Testis (tissue), 3 donors: Measurements from ENCODE around the gene PPP1R14D. TPM values are rescaled to one million over a fixed set of nuclear protein-coding genes. Genes with fewer than 3 reads are reported as not detected.

Experiments
- DNase-seq: peaks from one replicate; pipeline ENCODE4 v3.0.0-alpha.2; 2019
- H3K27ac ChIP-seq, 2 donors: fragments of 200-600 bp; sonication (generic); one replicate each; pipeline ENCODE4 v1.5.1; 2019
- H3K27me3 ChIP-seq: fragments of 200-600 bp; sonication (generic); one replicate; pipeline ENCODE4 v1.5.1; 2019
- H3K36me3 ChIP-seq: fragments of 200-600 bp; sonication (generic); one replicate; pipeline ENCODE4 v1.5.1; 2017; ENCODE audit warnings: low read depth; ENCODE audit errors: missing control alignments
- H3K4me1 ChIP-seq: fragments of 200-600 bp; sonication (generic); one replicate; pipeline ENCODE4 v1.5.1; 2019
- H3K4me3 ChIP-seq, 2 donors: fragments of 200-600 bp; sonication (generic); one replicate each; pipeline ENCODE4 v1.5.1; 2017 to 2019
- H3K9me3 ChIP-seq: fragments of 200-600 bp; sonication (generic); one replicate; pipeline ENCODE4 v1.5.1; 2017
- CTCF ChIP-seq, 3 experiments: fragments of 450-650 bp in 2 of 3; fragments of 200-600 bp in 1 of 3; sonication (generic) in 1 of 3; IDR thresholded peaks; one replicate each; pipeline ENCODE4 v1.5.1; 2016 to 2019; ENCODE audit warnings: antibody characterized with exemption in 3 of 3, mild to moderate bottlenecking in 2 of 3, moderate library complexity in 1 of 3
- POLR2A ChIP-seq: fragments of 450-650 bp; IDR thresholded peaks from one replicate; pipeline ENCODE4 v1.6.1; 2017; ENCODE audit warnings: antibody characterized with exemption, mild to moderate bottlenecking, moderate library complexity
- whole genome bisulfite sequencing, 2 donors: methylation state at CpG; one replicate each; pipeline ENCODE4 v1.1.5; 2018; 5-methylcytosine and 5-hydroxymethylcytosine counted together
- intact Hi-C: fragments of 100-400 bp; cut with DNase I; formaldehyde crosslinking; loops from one replicate; pipeline ENCODE4 v1.15.1; 2023; ENCODE audit warnings: low total_unique reads
- polyA plus RNA-seq: library from polyadenylated mRNA; stranded (reverse); fragments of 350-450 nt; fragmentation: Illumina TruSeq; extraction: RNeasy Lipid Tissue Mini Kit (QIAGEN cat#74804); gene quantifications from one replicate; pipeline ENCODE4 v1.2.3, GENCODE V29; 2014; ENCODE audit warnings: low read depth, low replicate concordance; ENCODE audit not compliant: insufficient read depth
- small RNA-seq, 2 donors: library from RNA; depleted of rRNA; stranded (forward); fragments of <200 nt; gene quantifications; one replicate each; pipeline ENCODE3, GENCODE V24; 2016
- total RNA-seq, 2 donors: library from RNA; depleted of rRNA; stranded (reverse); fragments of >200 nt; gene quantifications; one replicate each; pipeline ENCODE4 v1.2.3, GENCODE V29; 2016

PPP1R14D gene
- total and polyA plus RNA-seq, 3 donors from 2014 or later: 0.43 to 0.55 TPM; not detected in 1

- Histone ChIP-seq H3K4me1 (peaks cover 19% of the 10 kb centered on the region), H3K4me3 (no peak overlapping the region), H3K36me3 (no peaks in the 10 kb centered on the region), H3K27me3 (no peaks in the 10 kb centered on the region), H3K9me3 (no peaks in the 10 kb centered on the region), H3K27ac (peak overlapping the region in 1 of 2 donors; percentile 42)
- 62 to 71% methylated on average over 6 to 7 of the region's 7 CpGs for WGBS, 2 donors
- no peak for DNase-seq
- TF ChIP-seq CTCF (IDR thresholded peaks at IDR 0.05) (no peak), POLR2A (no peak)
- intact Hi-C loops: no loop called here
These were observed 62.2 kb downstream of the PPP1R14D start for GRCh38 chr15:40766194-40766815.

Small RNAs within 50 kb of the gene (small RNA-seq; reads per million reads assigned to genes)
- gene AC025166.1: 0 reads per million in 2 donors

Other genes with a start within 250 kb of the PPP1R14D start
- 10 to 100 TPM; 50.9 to 66.0 TPM for gene KNL1, start 234.5 kb downstream of the PPP1R14D start, total RNA-seq
- gene KNL1, start 234.5 kb downstream of the PPP1R14D start, polyA plus RNA-seq: 28.7 TPM
- gene RAD51, start 133.5 kb downstream of the PPP1R14D start, total RNA-seq: 10 to 100 TPM; 13.8 to 16.9 TPM
- gene RAD51, start 133.5 kb downstream of the PPP1R14D start, polyA plus RNA-seq: 76.1 TPM
- gene RMDN3, start 73.5 kb downstream of the PPP1R14D start, total RNA-seq: 10 to 100 TPM; 31.5 to 33.1 TPM
- 37.3 TPM for gene RMDN3, start 73.5 kb downstream of the PPP1R14D start, polyA plus RNA-seq
- gene GCHFR, start 64.6 kb downstream of the PPP1R14D start, total RNA-seq: 10 to 100 TPM in 1 of 2 donors, 1 to 10 TPM in 1; 8.5 to 15.0 TPM
- gene GCHFR, start 64.6 kb downstream of the PPP1R14D start, polyA plus RNA-seq: 7.4 TPM
- gene C15orf62, start 58.7 kb downstream of the PPP1R14D start, total RNA-seq: under 1 TPM in 1 of 2 donors, not detected in 1; 0.24 TPM
- not detected for gene C15orf62, start 58.7 kb downstream of the PPP1R14D start, polyA plus RNA-seq
- 10 to 100 TPM; 22.4 to 38.2 TPM for gene ZFYVE19, start 21.6 kb downstream of the PPP1R14D start, total RNA-seq
- 26.3 TPM for gene ZFYVE19, start 21.6 kb downstream of the PPP1R14D start, polyA plus RNA-seq
- 10 to 100 TPM; 11.1 to 21.6 TPM for gene DNAJC17, start 21.2 kb downstream of the PPP1R14D start, total RNA-seq
- gene DNAJC17, start 21.2 kb downstream of the PPP1R14D start, polyA plus RNA-seq: 22.6 TPM
- 10 to 100 TPM in 1 of 2 donors, 1 to 10 TPM in 1; 9.5 to 10.5 TPM for gene SPINT1, start 15.3 kb upstream of the PPP1R14D start, total RNA-seq
- gene SPINT1, start 15.3 kb upstream of the PPP1R14D start, polyA plus RNA-seq: 7.2 TPM
- under 1 TPM; 0.24 to 0.50 TPM for gene RHOV, start 45.5 kb upstream of the PPP1R14D start, total RNA-seq
- gene RHOV, start 45.5 kb upstream of the PPP1R14D start, polyA plus RNA-seq: 0.91 TPM
- 10 to 100 TPM; 25.5 to 33.4 TPM for gene VPS18, start 65.7 kb upstream of the PPP1R14D start, total RNA-seq
- gene VPS18, start 65.7 kb upstream of the PPP1R14D start, polyA plus RNA-seq: 16.3 TPM
- gene DLL4, start 100.6 kb upstream of the PPP1R14D start, total RNA-seq: 1 to 10 TPM; 3.5 to 3.9 TPM
- gene DLL4, start 100.6 kb upstream of the PPP1R14D start, polyA plus RNA-seq: 2.0 TPM
- gene CHAC1, start 124.8 kb upstream of the PPP1R14D start, total RNA-seq: 1 to 10 TPM; 2.5 to 5.9 TPM
- gene CHAC1, start 124.8 kb upstream of the PPP1R14D start, polyA plus RNA-seq: 1.8 TPM